Measurements from ENCODE around the gene ERBIN.

DNA sequence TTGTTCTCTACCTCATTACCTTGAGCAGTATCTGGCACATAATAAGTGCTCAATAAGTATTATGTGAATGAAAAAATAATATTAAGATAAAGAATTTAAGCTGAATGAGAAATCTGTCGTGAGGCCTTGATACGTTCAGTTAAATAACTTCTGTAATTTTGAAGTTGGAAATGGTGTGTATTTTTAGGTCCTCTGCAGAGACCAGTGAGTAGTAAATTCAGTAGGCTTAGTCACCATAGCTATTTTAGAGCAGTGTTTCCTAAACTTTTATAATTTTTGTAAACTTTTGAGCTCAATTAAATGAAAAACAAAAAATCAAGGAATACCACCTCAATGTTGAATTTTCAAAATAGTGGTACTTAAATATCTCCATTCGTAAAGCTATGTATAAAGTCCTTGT, 25.0 kb downstream of the ERBIN start:
- no peak for TF ChIP-seq SMC3 (IDR thresholded peaks at IDR 0.05; ENCODE audit: low read depth, low read length)
- TF ChIP-seq USF2 (IDR thresholded peaks at IDR 0.05; ENCODE audit: low read depth, low read length), result no peak
- TF ChIP-seq POLR2A (IDR thresholded peaks at IDR 0.05; ENCODE audit: low read depth, low read length), result no peak
- no peak for TF ChIP-seq CTCF (conservative IDR thresholded peaks at IDR 0.05; ENCODE audit: low read depth, low read length)
- no peak for TF ChIP-seq FOS (IDR thresholded peaks at IDR 0.05; ENCODE audit: low read depth, low read length)
